Renal pelvis (tissue), 4 donors: Measurements from ENCODE around the gene CTDSPL2. TPM values are rescaled to one million over a fixed set of nuclear protein-coding genes. Genes with fewer than 3 reads are reported as not detected.
"Not testable (repeated sequence)": the region's sequence is repeated elsewhere in the genome, so short reads cannot be mapped to it uniquely, and the experiment has no call there.

Experiments
- DNase-seq: peaks from one replicate; pipeline ENCODE4 v3.0.0-alpha.2; 2013
- polyA plus RNA-seq, 3 donors: library from polyadenylated mRNA; unstranded; fragments of 120-200 nt; gene quantifications; one replicate each; pipeline ENCODE4 v1.2.1, GENCODE V29; 2013; ENCODE audit not compliant: insufficient read length in 3 of 3

CTDSPL2 gene
- polyA plus RNA-seq, 3 donors = 56.4 to 62.8 (median 56.7) TPM

DNA sequence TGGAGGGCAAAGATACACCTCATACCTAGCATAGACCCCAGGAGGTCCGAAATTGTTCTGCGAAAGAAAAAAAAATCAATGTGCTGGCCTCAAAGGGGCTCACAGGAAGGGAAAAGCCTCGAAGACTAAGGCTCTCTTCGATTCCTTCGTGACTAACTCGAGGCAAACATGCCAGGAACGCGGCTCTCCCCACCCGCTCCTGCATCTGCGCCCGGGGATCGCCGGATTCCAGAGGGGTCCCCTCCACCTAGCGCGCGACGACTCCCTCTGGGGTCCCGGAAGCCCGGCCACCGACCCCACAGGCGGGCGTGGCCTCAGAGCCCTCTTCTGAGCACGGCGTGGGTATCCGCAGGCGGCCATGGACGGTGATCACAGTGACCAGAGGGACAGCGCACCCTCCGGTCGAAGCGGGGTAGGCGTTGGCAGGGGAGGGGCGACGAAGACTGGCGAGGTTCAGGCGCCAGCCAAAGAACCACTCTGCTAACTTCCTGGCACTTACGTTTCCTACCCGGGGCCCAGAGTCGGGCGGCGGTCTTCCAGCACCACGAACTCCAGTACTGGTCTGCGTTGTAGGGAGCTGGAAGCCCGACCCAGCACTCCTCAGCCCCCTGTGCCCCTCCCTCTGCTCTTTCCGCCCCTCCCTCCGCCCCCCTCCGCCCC, 109.0 kb downstream of the CTDSPL2 start:
- DNase-seq = peak; percentile 84

DNA sequence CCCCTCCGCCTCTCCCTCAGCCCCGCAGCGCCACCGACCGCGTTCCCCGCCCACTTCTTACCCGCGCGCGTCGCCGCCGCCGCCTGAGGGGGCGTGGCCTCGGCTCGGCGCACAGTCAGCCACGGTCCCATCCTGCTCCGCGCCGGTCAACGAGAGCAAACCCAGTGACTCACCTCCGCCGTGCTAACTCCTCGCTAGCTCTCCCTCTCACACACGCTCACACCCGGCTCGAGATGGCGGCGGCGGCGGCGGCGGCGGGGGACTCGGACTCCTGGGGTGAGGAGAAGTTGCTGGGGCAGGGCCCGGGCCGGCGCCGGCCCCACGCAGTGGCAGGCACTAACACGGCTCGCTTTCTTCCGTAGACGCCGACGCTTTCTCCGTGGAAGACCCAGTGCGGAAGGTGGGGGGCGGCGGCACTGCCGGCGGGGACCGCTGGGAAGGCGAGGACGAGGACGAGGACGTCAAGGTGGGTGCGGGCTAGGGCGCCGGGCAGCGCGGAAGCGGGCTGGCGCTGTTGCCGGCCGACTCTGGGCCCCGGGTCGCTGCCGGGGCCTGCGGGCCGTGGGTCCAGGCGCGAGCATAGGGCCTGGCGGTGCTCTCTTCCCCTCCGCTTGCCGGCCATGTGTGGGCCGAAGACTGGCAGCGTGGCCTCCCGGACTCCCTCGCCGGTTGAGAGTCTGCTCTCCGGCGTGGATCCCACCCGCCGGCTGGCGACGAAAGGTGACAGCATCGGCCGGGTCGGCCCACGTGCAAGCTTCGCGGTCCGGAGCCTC, 109.7 kb downstream of the CTDSPL2 start, which contains the start of gene EIF3J:
Gene EIF3J (plus strand): TSS at position 186 of the 773 bp plus-strand sequence. CDS start 48 bp downstream, at position 234.
- DNase-seq = peak; percentile 95

DNA sequence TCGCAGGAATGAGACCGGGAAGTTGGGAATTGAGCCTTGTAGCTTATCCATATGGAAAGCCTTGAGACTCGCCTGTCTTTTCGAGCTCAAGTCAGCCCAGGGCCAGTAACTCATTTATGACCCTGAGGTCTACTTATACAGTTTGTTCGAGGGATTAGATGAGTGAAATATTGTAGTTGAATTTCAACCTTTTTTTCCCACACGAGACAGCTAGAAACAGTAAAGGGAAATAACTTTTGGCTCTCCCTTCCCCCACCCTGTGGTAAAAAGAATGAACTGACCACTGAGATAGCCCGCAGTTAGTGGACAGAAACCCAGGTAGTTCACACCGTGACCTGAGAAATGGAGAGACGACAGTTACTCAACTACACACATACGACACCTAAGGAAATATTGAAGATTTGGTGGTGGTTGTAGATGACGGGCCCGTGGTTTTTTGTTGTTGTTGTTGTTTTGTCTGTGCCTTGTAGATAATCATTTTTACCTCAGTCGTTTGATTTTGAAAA, 110.4 kb downstream of the CTDSPL2 start:
- DNase-seq = no peak

DNA sequence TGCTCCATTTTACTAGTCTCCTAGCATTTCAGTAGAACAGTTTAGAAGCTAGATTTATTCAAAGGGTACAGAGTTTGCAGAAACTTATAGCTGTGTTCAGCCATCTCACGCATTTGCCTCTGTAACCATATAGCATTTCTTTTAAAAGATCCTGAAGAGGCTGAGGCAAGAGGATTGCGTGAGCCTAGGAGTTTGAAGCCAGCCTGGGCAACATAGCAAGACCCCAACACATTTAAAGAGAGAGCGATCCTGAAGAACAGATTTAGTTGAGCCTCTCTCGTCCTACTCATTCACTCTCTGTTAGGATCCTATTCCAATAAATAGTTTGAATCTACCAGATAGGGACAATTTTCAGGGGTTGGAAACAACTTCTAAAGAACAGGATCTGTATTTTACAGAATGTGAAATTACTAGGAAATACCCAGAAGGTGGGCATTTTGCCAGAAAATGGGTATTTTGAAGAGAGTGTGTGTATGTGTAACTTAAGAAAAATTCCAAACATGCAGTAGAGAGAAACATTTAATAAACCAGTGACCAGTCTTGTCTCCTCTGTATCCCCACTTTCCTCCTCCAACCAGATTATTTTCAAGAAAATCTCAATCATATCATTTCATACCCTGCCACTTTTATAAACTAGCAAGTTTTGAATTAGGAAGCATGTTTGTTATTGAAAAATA, 114.0 kb downstream of the CTDSPL2 start:
- DNase-seq = no peak

DNA sequence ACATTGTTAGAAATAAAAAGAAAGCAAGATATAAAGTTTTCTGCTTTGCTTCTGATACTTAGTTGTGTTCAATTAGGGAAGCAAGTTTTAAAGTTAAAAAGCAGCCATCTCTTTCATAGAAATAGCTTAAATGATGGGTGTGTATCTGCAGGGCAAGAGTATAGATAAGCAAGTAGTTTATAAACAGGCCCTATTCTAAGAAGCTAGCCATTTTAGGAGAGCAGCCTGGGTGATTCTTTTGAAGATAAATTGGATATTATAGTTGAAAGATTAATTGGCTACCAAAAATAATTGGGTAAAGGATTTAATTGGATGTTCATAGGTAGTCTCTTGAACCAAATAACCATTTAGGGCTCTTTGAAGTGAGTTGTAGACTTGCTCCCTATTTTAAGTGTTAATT, 115.2 kb downstream of the CTDSPL2 start:
- no peak for DNase-seq

DNA sequence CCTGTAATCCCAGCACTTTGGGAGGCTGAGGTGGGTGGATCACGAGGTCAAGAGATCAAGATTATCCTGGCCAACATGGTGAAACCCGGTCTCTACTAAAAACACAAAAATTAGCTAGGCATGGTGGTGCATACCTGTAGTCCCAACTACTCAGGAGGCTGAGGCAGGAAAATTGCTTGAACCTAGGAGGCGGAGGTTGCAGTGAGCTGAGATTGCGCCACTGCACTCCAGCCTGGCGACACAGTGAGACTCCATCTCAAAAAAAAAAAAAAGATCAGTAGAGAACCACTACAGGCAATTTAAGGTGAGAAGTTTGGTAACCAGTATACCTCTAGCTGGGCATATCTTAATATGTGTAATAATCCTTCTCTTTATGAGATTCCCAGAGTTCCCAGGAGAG, 117.3 kb downstream of the CTDSPL2 start:
- not testable (repeated sequence) for DNase-seq

DNA sequence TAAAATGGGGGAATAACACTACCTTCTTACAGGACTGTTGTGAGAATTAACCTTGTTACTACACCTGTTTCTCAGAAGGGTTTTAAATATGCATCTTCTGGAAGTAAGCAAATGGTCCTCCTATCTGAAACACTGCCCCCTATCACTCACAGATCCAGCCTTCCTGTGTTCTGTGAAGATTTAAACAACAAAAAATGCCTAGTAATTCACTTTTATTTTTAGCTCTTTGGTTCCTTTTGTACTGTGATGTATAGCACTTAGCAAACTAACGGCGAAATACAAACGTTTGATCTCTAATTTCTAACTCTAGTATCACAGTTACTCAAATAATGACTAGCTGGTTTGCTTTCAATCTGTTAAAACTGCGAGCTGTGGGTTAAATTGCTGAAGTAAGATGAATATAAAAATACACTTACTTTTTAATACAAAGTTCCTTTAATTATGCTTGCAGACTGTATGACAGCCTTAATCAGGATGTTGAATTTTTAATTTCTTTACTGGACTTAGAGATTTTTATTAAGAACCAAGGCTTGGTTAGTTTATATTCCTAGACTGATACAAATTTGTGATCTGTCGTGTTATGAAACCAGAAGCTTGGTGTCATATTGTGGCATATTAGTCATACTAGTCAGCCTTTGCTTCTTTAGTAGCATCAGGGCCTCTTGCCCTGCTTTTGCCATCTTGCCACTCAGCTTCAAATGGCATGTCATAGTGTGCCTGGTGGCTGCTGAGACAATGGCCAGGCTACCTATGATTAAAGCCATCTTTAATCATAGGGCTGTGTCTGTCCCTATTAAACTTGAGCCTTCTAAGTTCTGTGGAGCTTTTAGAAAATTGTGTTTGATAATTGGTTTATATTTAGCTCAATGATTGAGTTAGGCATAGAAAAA, 118.7 kb downstream of the CTDSPL2 start:
- no peak for DNase-seq

DNA sequence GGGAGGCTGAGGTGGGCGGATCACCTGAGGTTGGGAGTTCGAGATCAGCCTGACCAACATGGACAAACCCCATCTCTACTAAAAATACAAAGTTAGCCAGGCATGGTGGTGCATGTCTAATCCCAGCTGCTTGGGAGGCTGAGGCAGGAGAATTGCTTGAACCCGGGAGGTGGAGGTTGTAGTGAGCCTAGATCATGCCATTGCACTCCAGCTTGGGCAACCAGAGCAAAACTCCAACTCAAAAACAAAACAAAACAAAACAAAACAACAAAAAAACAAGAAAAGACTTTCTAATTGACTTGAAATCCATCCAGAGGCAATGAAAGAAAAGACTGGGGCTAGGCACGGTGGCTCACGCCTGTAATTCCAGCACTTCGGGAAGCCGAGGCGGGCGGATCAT, 121.7 kb downstream of the CTDSPL2 start:
- DNase-seq = not testable (repeated sequence)

DNA sequence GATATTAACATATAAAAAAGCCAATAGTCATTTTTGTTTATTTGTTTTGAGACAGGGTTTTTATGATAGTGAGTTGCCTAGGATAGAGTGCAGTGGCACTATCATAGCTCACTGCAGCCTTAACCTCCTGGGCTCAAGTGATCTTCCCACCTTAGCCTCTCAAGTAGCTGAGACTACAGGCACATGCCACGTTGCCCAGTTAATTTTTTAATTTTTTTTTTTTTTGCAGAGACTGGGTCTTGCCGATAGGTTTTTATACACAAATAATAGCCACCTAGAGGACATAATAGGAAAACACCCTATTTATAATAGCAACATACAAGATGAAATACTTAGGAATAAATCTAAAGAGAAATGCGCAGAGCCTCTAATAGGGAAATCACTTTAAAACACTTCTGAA, 122.8 kb downstream of the CTDSPL2 start:
- DNase-seq = peak; percentile 11

DNA sequence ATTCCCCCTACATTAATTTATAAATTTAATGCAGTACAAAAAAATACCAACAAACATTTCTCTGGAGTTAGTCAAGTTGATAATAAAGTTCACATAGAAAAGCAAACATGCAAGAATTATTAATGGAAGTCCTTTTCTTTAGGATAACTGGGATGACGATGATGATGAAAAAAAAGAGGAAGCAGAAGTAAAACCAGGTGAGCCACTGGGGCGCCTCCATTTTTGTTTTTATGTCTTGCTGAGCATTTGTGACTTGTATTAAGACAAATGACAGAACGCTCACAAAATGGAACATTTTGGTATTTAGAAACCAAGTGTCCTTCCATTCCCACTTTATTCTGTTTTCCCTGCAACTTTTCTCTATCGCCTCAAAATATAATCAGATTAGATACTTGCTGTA, 123.3 kb downstream of the CTDSPL2 start:
- no peak for DNase-seq

DNA sequence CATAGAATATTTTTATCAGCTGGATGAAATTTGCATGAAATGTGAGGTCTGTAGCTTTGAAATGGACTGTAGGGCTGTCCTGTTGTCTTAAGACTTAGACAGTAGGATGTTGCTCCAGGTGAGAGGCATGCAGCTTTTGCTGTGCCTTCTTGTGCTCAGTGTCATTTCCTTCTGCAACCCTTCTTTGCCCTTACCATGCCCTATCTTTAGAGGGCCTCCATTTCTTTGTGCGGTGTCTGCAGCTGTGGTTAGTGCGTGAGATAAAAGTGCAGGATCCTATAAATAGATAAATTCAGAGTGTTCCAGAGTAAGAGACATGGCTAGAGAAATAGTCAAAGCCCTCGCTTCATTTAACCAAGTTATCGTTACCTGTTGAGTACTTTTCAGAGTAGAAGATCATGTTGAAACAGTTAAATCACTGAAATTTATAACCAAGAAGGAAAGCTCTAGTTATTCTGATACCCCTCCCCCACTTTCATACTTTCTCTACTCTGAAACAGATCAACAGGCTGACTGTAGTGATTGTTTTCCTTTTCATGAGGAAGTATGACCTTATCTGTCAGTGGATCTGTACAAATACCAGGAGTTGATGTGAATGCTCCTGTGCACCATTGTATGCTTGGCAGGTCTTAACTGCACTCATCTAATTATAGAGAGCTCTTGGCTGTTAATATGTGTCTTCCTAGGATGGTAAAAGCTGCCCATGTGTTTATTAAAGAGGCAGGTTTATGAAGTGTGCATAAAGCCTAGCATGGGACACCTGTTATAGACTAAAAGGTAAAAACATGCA, 127.7 kb downstream of the CTDSPL2 start:
- no peak for DNase-seq

DNA sequence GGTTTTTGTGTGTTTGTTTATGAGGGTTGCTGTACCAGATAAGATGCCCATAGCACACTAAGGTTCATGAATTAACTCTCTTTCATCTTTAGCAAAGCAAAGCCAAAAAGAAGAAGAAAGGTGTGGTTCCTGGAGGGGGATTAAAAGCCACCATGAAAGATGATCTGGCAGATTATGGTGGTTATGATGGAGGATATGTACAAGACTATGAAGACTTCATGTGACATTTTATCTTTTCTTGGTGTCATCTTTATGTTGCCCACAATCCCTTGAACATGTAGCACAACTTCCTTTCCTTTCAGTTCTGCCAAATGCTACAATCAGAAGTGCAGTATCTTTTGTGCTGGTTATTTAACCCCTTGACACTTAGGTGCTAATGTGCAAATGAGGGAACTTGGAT, 133.5 kb downstream of the CTDSPL2 start:
- not testable (repeated sequence) for DNase-seq

DNA sequence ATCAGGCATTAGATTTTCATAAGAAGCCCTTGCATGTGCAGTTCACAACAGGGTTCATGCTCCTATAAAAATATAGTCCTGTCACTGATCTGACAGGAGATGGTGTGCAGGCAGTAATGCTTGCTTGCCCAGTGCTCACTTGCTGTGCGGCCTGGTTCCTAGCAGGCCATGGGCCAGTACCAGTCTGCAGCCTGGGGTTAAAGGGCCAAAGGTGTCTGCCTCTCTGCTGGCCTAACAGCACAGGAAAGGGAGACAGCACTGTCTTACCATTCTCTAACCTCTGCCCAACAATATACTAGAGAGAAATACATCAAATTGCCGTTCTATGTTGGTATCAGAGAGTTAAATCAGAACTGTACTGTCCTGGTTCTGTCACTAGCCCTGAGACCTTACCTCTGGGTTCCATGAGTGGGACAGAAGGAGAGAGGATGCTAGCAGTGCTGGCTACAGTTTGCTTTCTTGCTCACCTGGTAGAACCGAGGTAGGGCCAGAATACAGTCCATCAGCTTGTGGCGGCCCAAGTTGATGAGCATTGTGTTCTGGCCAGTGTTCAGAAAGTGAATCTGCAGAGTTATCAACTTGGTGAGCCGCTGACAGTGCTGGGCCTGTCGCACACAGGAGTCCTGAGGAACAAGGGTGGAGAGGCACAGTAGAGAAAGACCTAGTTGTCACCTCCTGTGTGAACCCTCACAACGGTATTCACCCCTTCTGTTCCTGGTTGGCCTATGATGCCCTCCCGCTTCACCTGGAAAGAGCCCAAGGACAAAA, 138.1 kb downstream of the CTDSPL2 start:
- no peak for DNase-seq

DNA sequence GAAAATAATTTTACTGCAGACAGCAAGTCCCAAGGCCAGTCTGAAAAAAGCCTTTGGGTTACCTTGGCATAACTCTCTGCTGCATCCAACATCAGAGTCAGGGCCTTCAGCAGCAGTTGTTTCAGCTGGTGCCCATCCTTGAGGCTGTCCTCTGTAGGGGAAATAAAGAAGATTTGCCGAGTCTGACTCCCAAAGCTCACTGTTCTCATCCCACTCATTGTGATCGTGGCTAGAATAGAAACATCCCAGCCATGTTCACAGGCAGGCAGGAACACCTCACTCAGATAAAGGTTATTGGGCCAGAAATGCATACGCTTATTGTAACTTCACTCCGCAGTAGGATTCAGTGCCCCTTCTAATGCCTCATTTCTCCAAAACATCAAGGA, 138.7 kb downstream of the CTDSPL2 start:
- no peak for DNase-seq

DNA sequence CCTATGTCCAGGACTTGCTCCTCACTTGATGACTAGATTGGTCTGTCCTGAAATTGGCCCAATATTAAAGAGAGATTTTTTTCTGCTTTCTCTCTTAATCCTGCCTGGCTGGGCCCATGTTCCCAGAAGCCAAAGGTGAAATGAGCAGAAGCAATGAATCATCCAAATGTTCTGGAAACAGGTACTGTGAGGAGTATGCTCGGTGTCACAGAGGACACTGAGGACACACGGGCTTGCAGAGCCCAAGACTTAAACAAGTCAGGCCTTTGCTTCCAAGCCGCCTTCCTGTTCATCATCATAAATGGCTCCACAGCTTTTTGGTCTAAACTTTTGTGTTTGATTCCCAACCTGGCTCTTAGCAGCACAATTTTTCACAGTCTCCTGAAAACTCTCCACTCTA, 140.9 kb downstream of the CTDSPL2 start:
- no peak for DNase-seq

DNA sequence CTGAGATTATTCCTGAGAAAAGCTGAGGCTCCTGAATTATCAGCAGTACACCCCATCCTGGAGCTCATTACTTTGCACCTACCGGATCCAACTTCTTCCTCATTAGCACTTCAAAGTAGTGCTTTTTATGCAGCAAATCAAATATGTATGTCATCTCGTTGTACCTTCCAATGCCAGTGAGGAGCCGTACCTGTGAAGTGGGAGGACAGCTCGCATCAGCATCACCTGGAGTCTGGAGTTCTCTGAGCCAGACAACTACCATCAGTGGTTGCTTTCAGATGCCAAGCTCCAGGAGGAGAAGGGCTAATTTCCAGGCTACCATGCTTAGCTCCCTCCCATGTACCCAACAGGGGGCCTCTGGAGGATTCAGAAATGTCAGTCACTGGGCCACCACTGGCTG, 141.9 kb downstream of the CTDSPL2 start:
- no peak for DNase-seq

DNA sequence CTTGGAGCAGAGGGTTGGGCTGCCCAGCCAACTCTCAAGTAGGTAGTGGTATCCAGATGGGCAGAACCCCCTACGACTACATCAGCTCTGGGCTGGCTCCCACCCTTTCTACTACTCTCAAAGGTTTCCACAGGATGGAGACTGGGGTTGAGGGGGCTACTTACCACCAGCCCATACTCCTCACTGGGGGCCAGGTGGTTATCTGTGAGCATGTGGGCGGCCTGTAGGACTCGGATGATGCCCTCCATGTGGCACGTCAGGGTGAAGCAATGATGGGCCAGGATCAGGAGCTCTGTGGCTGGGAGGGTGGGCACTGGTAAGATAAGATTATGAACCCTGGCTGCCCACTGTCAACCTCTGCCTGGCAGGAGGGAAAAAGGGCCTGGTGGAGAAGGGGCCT, 142.9 kb downstream of the CTDSPL2 start:
- no peak for DNase-seq

DNA sequence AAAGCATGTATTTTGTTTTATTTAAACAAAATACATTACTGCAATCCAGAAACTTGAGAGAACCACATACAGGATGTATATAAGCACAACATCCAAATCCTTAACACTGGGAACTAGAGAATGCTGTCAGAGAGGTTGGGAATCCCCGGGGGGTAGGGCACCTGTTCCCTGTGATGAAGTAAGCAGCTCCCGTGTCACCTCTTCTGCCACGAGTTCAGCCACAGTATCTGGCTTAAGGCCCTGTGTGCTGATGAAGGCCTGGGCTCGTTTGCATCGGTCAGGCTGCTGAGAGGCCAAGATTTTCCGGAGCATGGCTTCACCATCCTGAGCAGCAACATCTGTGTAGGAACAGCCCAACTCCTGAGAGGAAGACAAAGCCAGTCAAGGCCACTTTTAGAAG, 146.0 kb downstream of the CTDSPL2 start:
- no peak for DNase-seq

DNA sequence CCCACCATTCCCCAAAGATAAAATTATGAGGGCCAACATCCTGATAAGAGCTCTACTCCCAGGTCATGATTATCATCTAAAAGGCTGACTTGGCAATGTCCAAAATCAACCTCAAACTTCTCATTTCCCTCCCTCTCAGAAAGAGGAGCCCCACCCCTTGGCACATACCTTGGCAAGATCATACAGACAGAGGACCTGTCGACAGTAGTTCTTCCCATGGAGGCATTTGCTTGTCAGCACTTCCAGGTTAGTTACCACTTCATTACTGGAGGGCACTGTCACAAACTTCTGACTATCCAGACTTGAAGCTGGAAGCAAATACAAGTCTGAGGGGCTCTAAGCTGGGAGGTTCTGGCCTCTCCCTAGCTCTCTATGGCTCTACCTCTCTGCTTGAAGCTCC, 147.3 kb downstream of the CTDSPL2 start:
- no peak for DNase-seq
